ENCODE measurements around the gene COX6B2.
"Not testable (repeated sequence)": the region's sequence is repeated elsewhere in the genome, so short reads cannot be mapped to it uniquely, and the experiment has no call there.

The COX6B2 gene

GRCh38 chr19:55340784-55341147 lies 13.8 kb downstream of the COX6B2 start:
- peak overlapping the region; percentile 90 to 98 (median 94) for H3K4me3 Mint-ChIP-seq
- H3K9me3 Mint-ChIP-seq = no peaks in the 10 kb centered on the region
- peak overlapping the region in 2 of 3 experiments; percentile 81 to 98 for H3K27ac Mint-ChIP-seq
- H3K4me1 Mint-ChIP-seq = peaks cover 24% of the 10 kb centered on the region
- TF ChIP-seq, protein P1, sequence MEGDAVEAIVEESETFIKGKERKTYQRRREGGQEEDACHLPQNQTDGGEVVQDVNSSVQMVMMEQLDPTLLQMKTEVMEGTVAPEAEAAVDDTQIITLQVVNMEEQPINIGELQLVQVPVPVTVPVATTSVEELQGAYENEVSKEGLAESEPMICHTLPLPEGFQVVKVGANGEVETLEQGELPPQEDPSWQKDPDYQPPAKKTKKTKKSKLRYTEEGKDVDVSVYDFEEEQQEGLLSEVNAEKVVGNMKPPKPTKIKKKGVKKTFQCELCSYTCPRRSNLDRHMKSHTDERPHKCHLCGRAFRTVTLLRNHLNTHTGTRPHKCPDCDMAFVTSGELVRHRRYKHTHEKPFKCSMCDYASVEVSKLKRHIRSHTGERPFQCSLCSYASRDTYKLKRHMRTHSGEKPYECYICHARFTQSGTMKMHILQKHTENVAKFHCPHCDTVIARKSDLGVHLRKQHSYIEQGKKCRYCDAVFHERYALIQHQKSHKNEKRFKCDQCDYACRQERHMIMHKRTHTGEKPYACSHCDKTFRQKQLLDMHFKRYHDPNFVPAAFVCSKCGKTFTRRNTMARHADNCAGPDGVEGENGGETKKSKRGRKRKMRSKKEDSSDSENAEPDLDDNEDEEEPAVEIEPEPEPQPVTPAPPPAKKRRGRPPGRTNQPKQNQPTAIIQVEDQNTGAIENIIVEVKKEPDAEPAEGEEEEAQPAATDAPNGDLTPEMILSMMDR (IDR thresholded peaks at IDR 0.05; ENCODE audit: unreplicated experiment in 3 of 3) = no peak
- H3K36me3 Mint-ChIP-seq (ENCODE audit: low read depth) = peaks cover 16% of the 10 kb centered on the region
- peaks cover 4% of the 10 kb centered on the region for H3K27me3 Mint-ChIP-seq (ENCODE audit: low read depth)

DNA sequence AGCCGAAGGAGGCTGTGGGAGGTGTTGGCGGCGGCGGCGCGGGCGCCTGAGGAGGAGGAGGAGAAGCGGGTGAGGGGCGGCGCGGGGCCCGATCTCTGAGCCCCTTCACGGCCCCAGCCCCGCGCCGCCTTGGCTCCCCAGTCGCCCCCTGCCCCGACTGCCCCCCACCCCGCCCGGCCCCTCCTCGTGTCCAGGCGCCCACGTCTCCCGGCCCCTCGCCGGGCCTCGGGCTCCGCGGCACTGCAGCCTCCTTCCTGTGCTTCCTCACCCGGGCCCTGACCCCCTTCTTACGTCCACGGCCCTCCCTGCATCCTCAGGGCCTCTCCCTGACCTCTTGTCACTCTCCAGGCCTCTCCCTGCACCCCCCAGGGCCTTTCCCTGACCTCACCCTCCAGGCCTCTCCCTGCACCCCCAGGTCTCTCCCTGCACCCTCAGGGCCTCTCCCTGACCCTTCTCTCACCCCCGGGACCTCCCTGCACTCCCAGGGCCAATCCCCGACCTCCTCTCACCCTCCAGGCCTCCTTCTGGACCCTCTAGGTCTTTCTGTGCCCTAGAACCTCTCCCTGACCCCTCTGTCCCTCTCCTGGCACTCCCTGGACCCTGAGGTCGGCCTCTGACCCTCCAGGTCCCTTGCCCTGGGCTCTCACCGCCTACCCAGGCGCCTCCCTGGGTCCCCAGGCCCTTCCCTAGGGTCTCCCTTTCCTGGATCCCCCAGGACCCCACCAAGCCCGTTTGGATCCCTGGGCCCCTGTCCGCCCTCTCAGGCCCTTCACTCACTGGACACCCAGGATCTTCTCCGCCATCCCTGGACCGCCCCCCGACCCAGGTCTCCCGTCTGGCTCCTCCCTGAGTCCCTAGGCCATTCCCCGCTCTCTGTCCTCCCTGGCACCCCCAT lies 14.4 kb downstream of the COX6B2 start:
- H3K4me1 Mint-ChIP-seq = peaks cover 17% of the 10 kb centered on the region
- H3K9me3 Mint-ChIP-seq = no peaks in the 10 kb centered on the region
- H3K36me3 Mint-ChIP-seq (ENCODE audit: low read depth) = peaks cover 12% of the 10 kb centered on the region
- TF ChIP-seq, protein P1 (IDR thresholded peaks at IDR 0.05; ENCODE audit: unreplicated experiment in 3 of 3) = no peak
- peaks cover 4% of the 10 kb centered on the region for H3K27me3 Mint-ChIP-seq (ENCODE audit: low read depth)
- peak overlapping the region; percentile 80 to 98 (median 90) for H3K27ac Mint-ChIP-seq
- peak overlapping the region; percentile 95 to 98 (median 96) for H3K4me3 Mint-ChIP-seq

GRCh38 chr19:55339105-55339888 lies 15.2 kb downstream of the COX6B2 start, which contains the start of gene KMT5C:
Gene KMT5C, plus strand, starts transcription at chr19:55339876. Its CDS starts 2,061 bp downstream, at chr19:55341937.
- peaks cover 4% of the 10 kb centered on the region for H3K27me3 Mint-ChIP-seq (ENCODE audit: low read depth)
- peaks cover 12% of the 10 kb centered on the region for H3K36me3 Mint-ChIP-seq (ENCODE audit: low read depth)
- peak within 1 kb of the TSS; percentile 95 to 98 (median 96) for H3K4me3 Mint-ChIP-seq
- TF ChIP-seq, protein P1 (IDR thresholded peaks at IDR 0.05; ENCODE audit: unreplicated experiment in 3 of 3) = peak; percentile 27 to 37 (median 36)
- peak within 1 kb of the TSS; percentile 80 to 98 (median 95) for H3K27ac Mint-ChIP-seq
- H3K4me1 Mint-ChIP-seq = peaks cover 12% of the 10 kb centered on the region
- H3K9me3 Mint-ChIP-seq = no peaks in the 10 kb centered on the region

GRCh38 chr19:55336101-55336500 lies 18.4 kb downstream of the COX6B2 start:
- H3K27me3 Mint-ChIP-seq (ENCODE audit: low read depth) = peaks cover 7% of the 10 kb centered on the region
- no peaks in the 10 kb centered on the region for H3K9me3 Mint-ChIP-seq
- TF ChIP-seq, protein P1 (IDR thresholded peaks at IDR 0.05; ENCODE audit: unreplicated experiment in 3 of 3) = no peak
- H3K27ac Mint-ChIP-seq = no peak overlapping the region
- H3K4me1 Mint-ChIP-seq = peaks cover 6% of the 10 kb centered on the region
- H3K36me3 Mint-ChIP-seq (ENCODE audit: low read depth) = no peaks in the 10 kb centered on the region
- no peak overlapping the region for H3K4me3 Mint-ChIP-seq

- H3K36me3 Mint-ChIP-seq (ENCODE audit: low read depth) = no peaks in the 10 kb centered on the region
- TF ChIP-seq, protein P1 (IDR thresholded peaks at IDR 0.05; ENCODE audit: unreplicated experiment in 3 of 3) = no peak
- peaks cover 7% of the 10 kb centered on the region for H3K27me3 Mint-ChIP-seq (ENCODE audit: low read depth)
- no peaks in the 10 kb centered on the region for H3K9me3 Mint-ChIP-seq
- peak overlapping the region; percentile 60 to 86 (median 60) for H3K27ac Mint-ChIP-seq
- no peak overlapping the region for H3K4me3 Mint-ChIP-seq
- peaks cover 6% of the 10 kb centered on the region for H3K4me1 Mint-ChIP-seq
These were observed 20.6 kb downstream of the COX6B2 start for GRCh38 chr19:55333870-55334269.

- not testable (repeated sequence) for H3K4me3 Mint-ChIP-seq; H3K36me3 Mint-ChIP-seq (ENCODE audit: low read depth); H3K9me3 Mint-ChIP-seq; H3K27ac Mint-ChIP-seq; H3K4me1 Mint-ChIP-seq
- H3K27me3 Mint-ChIP-seq (ENCODE audit: low read depth) = peaks cover 12% of the 10 kb centered on the region
These were observed 24.7 kb downstream of the COX6B2 start for GRCh38 chr19:55329791-55330190.

DNA sequence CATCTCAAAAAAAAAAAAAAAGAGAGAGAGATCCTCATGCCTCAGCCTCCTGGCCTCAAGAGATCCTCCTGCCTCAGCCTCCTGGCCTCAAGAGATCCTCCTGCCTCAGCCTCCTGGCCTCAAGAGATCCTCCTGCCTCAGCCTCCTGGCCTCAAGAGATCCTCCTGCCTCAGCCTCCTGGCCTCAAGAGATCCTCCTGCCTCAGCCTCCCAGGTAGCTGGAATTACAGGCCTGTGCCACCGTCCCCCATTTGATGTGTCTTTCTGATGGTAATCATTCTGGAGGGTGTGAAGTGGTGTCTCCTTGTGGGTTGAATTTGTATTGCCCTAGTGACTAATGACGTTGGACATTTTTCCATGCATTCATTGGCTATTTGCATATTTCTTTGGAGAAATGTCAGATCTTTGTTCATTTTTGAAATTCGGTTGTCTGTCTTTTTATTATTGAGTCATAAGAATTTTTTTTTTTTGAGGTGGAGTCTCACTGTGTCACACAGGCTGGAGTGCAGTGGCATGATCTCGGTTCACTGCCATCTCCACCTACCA lies 25.7 kb downstream of the COX6B2 start:
- not testable (repeated sequence) for H3K9me3 Mint-ChIP-seq; H3K36me3 Mint-ChIP-seq (ENCODE audit: low read depth); H3K4me3 Mint-ChIP-seq; H3K4me1 Mint-ChIP-seq; H3K27ac Mint-ChIP-seq
- H3K27me3 Mint-ChIP-seq (ENCODE audit: low read depth) = peaks cover 12% of the 10 kb centered on the region

Measured in nephron (organoid).